ENCODE results near the gene KCNC4. TPM values are rescaled to one million over a fixed set of nuclear protein-coding genes. Genes with fewer than 3 reads are reported as not detected.

Gene KCNC4
- total RNA-seq, 3 donors from 2014 or later, result 4.9 to 12.8 (median 8.0) TPM

DNA sequence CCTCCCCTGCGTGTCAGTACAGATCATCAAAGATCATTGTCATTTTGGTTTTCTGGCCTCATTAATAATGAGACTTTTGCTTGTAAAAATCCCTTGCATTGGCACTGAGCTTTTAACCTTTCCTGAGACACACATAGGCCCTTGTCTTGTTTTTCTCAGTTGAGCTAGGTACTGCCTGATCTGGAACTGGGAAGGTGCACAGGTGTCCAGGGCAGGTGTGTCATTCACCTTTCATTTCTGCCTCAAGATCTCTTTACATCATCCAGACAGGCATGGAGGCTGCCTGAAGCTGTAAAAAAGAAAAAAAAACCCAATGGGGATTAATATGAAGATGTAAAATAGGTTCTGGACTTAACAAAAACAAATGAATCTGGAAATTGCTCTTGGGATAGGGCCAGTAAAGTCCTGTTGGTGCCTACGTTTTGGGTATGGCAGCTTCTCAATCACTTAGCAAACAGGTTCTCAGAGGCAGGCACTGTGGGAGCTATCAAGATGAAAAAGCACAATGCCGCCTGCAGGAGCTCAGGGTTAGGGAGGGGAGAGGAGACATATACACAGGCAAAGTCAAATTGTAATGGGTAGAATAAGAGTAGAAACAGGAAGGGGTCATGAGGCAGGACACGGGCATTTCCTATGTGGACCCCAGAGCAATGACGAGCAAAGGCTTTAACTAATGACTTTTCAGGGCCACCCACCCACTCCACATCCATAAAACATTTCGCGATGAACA, 1.0 kb upstream of the KCNC4 start:
- Histone ChIP-seq H3K36me3 (ENCODE audit: low read depth) (no peaks in the 10 kb centered on the region), H3K4me1 (ENCODE audit: low read depth) (peaks cover 11% of the 10 kb centered on the region), H3K4me3 (no peak overlapping the region), H3K9me3 (no peaks in the 10 kb centered on the region)
- intact Hi-C loops (cut with DNase I, micrococcal nuclease), result no loop called here
- no peak for TF ChIP-seq CTCF (IDR thresholded peaks at IDR 0.05)
- DNase-seq, result no peak
- ATAC-seq, result no peak

DNA sequence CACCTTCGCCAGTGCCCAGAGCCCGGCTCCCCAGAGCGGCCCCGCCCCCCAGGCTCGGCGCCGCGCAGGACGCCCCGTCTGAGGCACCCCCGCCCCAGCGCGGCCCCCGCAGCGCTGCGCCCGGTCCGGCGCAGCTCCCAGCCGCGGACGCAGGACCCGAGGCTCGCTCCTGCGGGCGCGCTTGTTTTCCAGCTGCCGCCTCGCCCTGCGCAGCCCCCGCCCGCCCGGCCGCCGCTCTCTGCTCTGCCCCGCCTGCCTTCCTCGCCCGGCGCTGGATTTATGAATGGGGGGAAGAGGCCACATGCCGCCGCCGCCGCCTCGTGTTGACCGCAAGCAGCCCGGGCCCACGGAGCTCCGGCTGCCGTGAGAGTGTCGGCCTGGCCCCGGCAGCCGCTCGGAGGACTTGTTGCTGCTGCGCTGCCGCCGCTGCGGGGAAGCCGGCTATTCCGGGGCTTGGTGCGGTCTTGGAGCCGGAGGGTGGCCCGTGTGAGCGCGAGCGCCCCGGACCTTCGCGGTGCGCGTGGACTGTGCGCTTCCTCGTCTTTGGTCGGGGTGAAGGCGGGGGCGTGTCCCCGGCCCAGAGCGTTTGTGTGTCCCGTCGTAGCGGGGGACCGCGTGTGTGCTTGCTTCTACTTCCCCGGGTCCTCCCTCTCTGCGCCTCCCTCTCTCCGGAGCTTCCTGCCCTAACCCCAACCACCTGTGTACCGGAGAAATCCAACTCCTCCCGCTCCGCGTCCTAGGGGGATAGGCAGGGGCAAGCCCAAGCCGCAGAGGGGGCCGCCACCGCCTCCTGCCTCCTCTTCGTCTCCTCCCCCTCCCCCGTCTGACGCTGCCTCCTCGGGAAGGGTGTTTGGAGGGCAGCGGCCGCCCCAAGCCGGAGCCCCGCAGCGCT, 736 bp downstream of the KCNC4 start:
- H3K9me3 ChIP-seq, result no peaks in the 10 kb centered on the region
- H3K4me3 ChIP-seq, result peak overlapping the region; percentile 58
- no peak for TF ChIP-seq CTCF (IDR thresholded peaks at IDR 0.05)
- intact Hi-C loops (cut with DNase I, micrococcal nuclease), result no loop called here
- peaks cover 11% of the 10 kb centered on the region for H3K4me1 ChIP-seq (ENCODE audit: low read depth)
- ATAC-seq (peak; percentile 48), DNase-seq (peak; percentile 73 to 84 (median 79))
- H3K36me3 ChIP-seq (ENCODE audit: low read depth), result no peaks in the 10 kb centered on the region

- no peak for TF ChIP-seq CTCF (IDR thresholded peaks at IDR 0.05)
- Histone ChIP-seq H3K9me3 (no peaks in the 10 kb centered on the region), H3K4me1 (ENCODE audit: low read depth) (peaks cover 11% of the 10 kb centered on the region), H3K36me3 (ENCODE audit: low read depth) (no peaks in the 10 kb centered on the region), H3K4me3 (peak overlapping the region; percentile 58)
- intact Hi-C loops (cut with DNase I, micrococcal nuclease), result no loop called here
- no peak for ATAC-seq
- peak in 2 of 3 donors; percentile 12 to 63 for DNase-seq
Measured at GRCh38 chr1:110211496-110212168, 1.5 kb downstream of the KCNC4 start.

GRCh38 chr1:110212169-110213142, 2.3 kb downstream of the KCNC4 start:
- peaks cover 11% of the 10 kb centered on the region for H3K4me1 ChIP-seq (ENCODE audit: low read depth)
- no peaks in the 10 kb centered on the region for H3K9me3 ChIP-seq
- DNase-seq, result no peak
- no peak for ATAC-seq
- no peaks in the 10 kb centered on the region for H3K36me3 ChIP-seq (ENCODE audit: low read depth)
- no peak overlapping the region for H3K4me3 ChIP-seq
- intact Hi-C loops (cut with DNase I, micrococcal nuclease), result no loop called here
- no peak for TF ChIP-seq CTCF (IDR thresholded peaks at IDR 0.05)

- intact Hi-C loops (cut with DNase I, micrococcal nuclease), result no loop called here
- no peak for TF ChIP-seq CTCF (IDR thresholded peaks at IDR 0.05)
- H3K36me3 ChIP-seq (ENCODE audit: low read depth), result no peaks in the 10 kb centered on the region
- ATAC-seq (no peak), DNase-seq (no peak)
- H3K4me1 ChIP-seq (ENCODE audit: low read depth), result peaks cover 11% of the 10 kb centered on the region
- H3K9me3 ChIP-seq, result no peaks in the 10 kb centered on the region
- no peak overlapping the region for H3K4me3 ChIP-seq
Measured at GRCh38 chr1:110213143-110213540, 3.0 kb downstream of the KCNC4 start.

Data from mucosa of descending colon (tissue), 3 donors.